ENCODE data around the gene PRC1.
"Not testable (repeated sequence)": the region's sequence is repeated elsewhere in the genome, so short reads cannot be mapped to it uniquely, and the experiment has no call there.

PRC1 gene

GRCh38 chr15:90994417-90995311 lies at the start of gene PRC1:
TSS of gene PRC1 (minus strand) at chr15:90994535. CDS start at chr15:90994417, 118 bp downstream.
- DNase-seq (ENCODE audit: low spot score) = peak; percentile 100

GRCh38 chr15:91043202-91043874 lies 49.0 kb upstream of the PRC1 start:
- no peak for DNase-seq (ENCODE audit: low spot score)

GRCh38 chr15:91040856-91041255 lies 46.5 kb upstream of the PRC1 start:
- DNase-seq (ENCODE audit: low spot score) = no peak

GRCh38 chr15:91039996-91040395 lies 45.7 kb upstream of the PRC1 start:
- DNase-seq (ENCODE audit: low spot score) = no peak

- no peak for DNase-seq (ENCODE audit: low spot score)
Measured at GRCh38 chr15:91032919-91033803, 38.8 kb upstream of the PRC1 start.

- no peak for DNase-seq (ENCODE audit: low spot score)
Measured at GRCh38 chr15:91031796-91032195, 37.5 kb upstream of the PRC1 start.

- DNase-seq (ENCODE audit: low spot score) = no peak
Measured at GRCh38 chr15:91027677-91028076, 33.3 kb upstream of the PRC1 start.

GRCh38 chr15:91023720-91024119 lies 29.4 kb upstream of the PRC1 start:
- DNase-seq (ENCODE audit: low spot score) = no peak

GRCh38 chr15:91022832-91023129 lies 28.4 kb upstream of the PRC1 start:
- DNase-seq (ENCODE audit: low spot score) = no peak

- DNase-seq (ENCODE audit: low spot score) = peak; percentile 83
Measured at GRCh38 chr15:91022075-91022831, 27.9 kb upstream of the PRC1 start, which contains the start of gene VPS33B. TSS of gene VPS33B (minus strand) at chr15:91022594. CDS start at chr15:91022249, 345 bp downstream.

- peak; percentile 34 for DNase-seq (ENCODE audit: low spot score)
Measured at GRCh38 chr15:91021516-91022074, 27.3 kb upstream of the PRC1 start.

GRCh38 chr15:91018158-91018557 lies 23.8 kb upstream of the PRC1 start:
- DNase-seq (ENCODE audit: low spot score) = no peak

- no peak for DNase-seq (ENCODE audit: low spot score)
Measured at GRCh38 chr15:91017716-91018115, 23.4 kb upstream of the PRC1 start.

- DNase-seq (ENCODE audit: low spot score) = not testable (repeated sequence)
Measured at GRCh38 chr15:91013701-91014100, 19.4 kb upstream of the PRC1 start.

- no peak for DNase-seq (ENCODE audit: low spot score)
Measured at GRCh38 chr15:91007266-91007665, 12.9 kb upstream of the PRC1 start.

- no peak for DNase-seq (ENCODE audit: low spot score)
Measured at GRCh38 chr15:91001209-91001608, 6.9 kb upstream of the PRC1 start.

- no peak for DNase-seq (ENCODE audit: low spot score)
Measured at GRCh38 chr15:90998737-90999136, 4.4 kb upstream of the PRC1 start.

GRCh38 chr15:90994059-90994416 lies 297 bp downstream of the PRC1 start:
- DNase-seq (ENCODE audit: low spot score) = no peak

- no peak for DNase-seq (ENCODE audit: low spot score)
Measured at GRCh38 chr15:90991587-90992285, 2.6 kb downstream of the PRC1 start.

- DNase-seq (ENCODE audit: low spot score) = no peak
Measured at GRCh38 chr15:90990446-90990845, 3.9 kb downstream of the PRC1 start.
